ENCODE data around the gene VRTN.
A peak's percentile ranks its signal among the peaks of the same experiment; 100 is the strongest.

VRTN gene

GRCh38 chr14:74357585-74357984, 9.3 kb downstream of the VRTN start:
- H3K4me3 ChIP-seq (replicated peaks; ENCODE audit: insufficient read depth, low read length): no peak overlapping the region
- TF ChIP-seq POLR2AphosphoS5 (IDR thresholded peaks at IDR 0.05; ENCODE audit: low read depth) (no peak), REST (IDR thresholded peaks at IDR 0.05; ENCODE audit: insufficient replicate concordance, low read depth) (no peak), GABPA (IDR thresholded peaks at IDR 0.05; ENCODE audit: low read depth) (no peak), CTCF (IDR thresholded peaks at IDR 0.05; ENCODE audit: insufficient read depth, low read length) (no peak), SPI1 (IDR thresholded peaks at IDR 0.05; ENCODE audit: borderline replicate concordance, low read depth) (no peak)
- no peaks in the 10 kb centered on the region for H3K27me3 ChIP-seq (ENCODE audit: insufficient read depth, poor library complexity, severe bottlenecking)
- DNase-seq (ENCODE audit: low read depth in 1 of 2, low spot score in 1 of 2): no peak
- H3K27ac ChIP-seq (replicated peaks): no peak overlapping the region

- H3K27me3 ChIP-seq (ENCODE audit: insufficient read depth, poor library complexity, severe bottlenecking): no peaks in the 10 kb centered on the region
- TF ChIP-seq SPI1 (IDR thresholded peaks at IDR 0.05; ENCODE audit: borderline replicate concordance, low read depth): no peak
- TF ChIP-seq CTCF (IDR thresholded peaks at IDR 0.05; ENCODE audit: insufficient read depth, low read length): no peak
- TF ChIP-seq REST (IDR thresholded peaks at IDR 0.05; ENCODE audit: insufficient replicate concordance, low read depth): no peak
- TF ChIP-seq POLR2AphosphoS5 (IDR thresholded peaks at IDR 0.05; ENCODE audit: low read depth): no peak
- TF ChIP-seq GABPA (IDR thresholded peaks at IDR 0.05; ENCODE audit: low read depth): no peak
- H3K4me3 ChIP-seq (replicated peaks; ENCODE audit: insufficient read depth, low read length): no peak overlapping the region
- H3K27ac ChIP-seq (replicated peaks): no peak overlapping the region
- no peak for DNase-seq (ENCODE audit: low read depth in 1 of 2, low spot score in 1 of 2)
Measured at GRCh38 chr14:74358176-74358829, 10.0 kb downstream of the VRTN start.

- Histone ChIP-seq H3K4me3 (replicated peaks; ENCODE audit: insufficient read depth, low read length) (no peak overlapping the region), H3K27me3 (ENCODE audit: insufficient read depth, poor library complexity, severe bottlenecking) (no peaks in the 10 kb centered on the region), H3K27ac (replicated peaks) (no peak overlapping the region)
- TF ChIP-seq POLR2AphosphoS5 (IDR thresholded peaks at IDR 0.05; ENCODE audit: low read depth) (no peak), GABPA (IDR thresholded peaks at IDR 0.05; ENCODE audit: low read depth) (no peak), SPI1 (IDR thresholded peaks at IDR 0.05; ENCODE audit: borderline replicate concordance, low read depth) (no peak)
- DNase-seq (ENCODE audit: low read depth in 1 of 2, low spot score in 1 of 2): no peak
Measured at GRCh38 chr14:74360163-74360562, 11.9 kb downstream of the VRTN start.

GRCh38 chr14:74362361-74362915, 14.2 kb downstream of the VRTN start:
- Histone ChIP-seq H3K27ac (replicated peaks) (no peak overlapping the region), H3K4me3 (replicated peaks; ENCODE audit: insufficient read depth, low read length) (no peak overlapping the region), H3K27me3 (ENCODE audit: insufficient read depth, poor library complexity, severe bottlenecking) (no peaks in the 10 kb centered on the region)
- TF ChIP-seq CTCF (IDR thresholded peaks at IDR 0.05; ENCODE audit: insufficient read depth, low read length) (peak; percentile 65), POLR2AphosphoS5 (IDR thresholded peaks at IDR 0.05; ENCODE audit: low read depth) (no peak)
- peak; percentile 20 to 67 for DNase-seq (ENCODE audit: low read depth in 1 of 2, low spot score in 1 of 2)

Measured in HL-60 (cell line).